ENCODE data around the gene MAGI2.

- TF ChIP-seq POLR2AphosphoS5 (IDR thresholded peaks at IDR 0.05; ENCODE audit: low read depth) (no peak), EZH2 (IDR thresholded peaks at IDR 0.05; ENCODE audit: low read depth, unreplicated experiment) (no peak), REST (IDR thresholded peaks at IDR 0.05; ENCODE audit: unreplicated experiment) (no peak), CTCF (conservative IDR thresholded peaks at IDR 0.05; ENCODE audit: low read depth in 2 of 2) (no peak), STAT1 (IDR thresholded peaks at IDR 0.05; ENCODE audit: unreplicated experiment) (no peak), EZH2phosphoT487 (IDR thresholded peaks at IDR 0.05; ENCODE audit: unreplicated experiment) (no peak), CREB1 (CRISPR knock-in tag; IDR thresholded peaks at IDR 0.05; ENCODE audit: low read depth) (no peak)
Observed at GRCh38 chr7:79050603-79051002, 402.9 kb downstream of the MAGI2 start.
